ENCODE measurements around the gene SECTM1. TPM values are rescaled to one million over a fixed set of nuclear protein-coding genes. Genes with fewer than 3 reads are reported as not detected.
A peak's percentile ranks its signal among the peaks of the same experiment; 100 is the strongest.

SECTM1 gene
- total and polyA plus RNA-seq, 9 of the 15 experiments (the other 6 are each of a cell fraction or from before 2014, with no cell fraction given), result 0.11 to 0.46 (median 0.18) TPM; not detected in 6

GRCh38 chr17:82345151-82345976 is 11.8 kb upstream of the SECTM1 start (continued):
- peak; percentile 83 for TF ChIP-seq TFAP4 (CRISPR knock-in tag; IDR thresholded peaks at IDR 0.05; ENCODE audit: borderline replicate concordance)
- peak; percentile 80; the same call in 1 of the 2 replicates for TF ChIP-seq CREB1 (IDR thresholded peaks at IDR 0.05)
- TF ChIP-seq CREB1 (CRISPR knock-in tag; IDR thresholded peaks at IDR 0.05), result peak; percentile 65
- TF ChIP-seq POLR2AphosphoS5 (IDR thresholded peaks at IDR 0.05; ENCODE audit: control insufficient read depth, insufficient read depth, low read depth, low read length), result peak; percentile 97
- TF ChIP-seq TEAD1 (CRISPR knock-in tag; IDR thresholded peaks at IDR 0.05), result peak in 1 of 2 experiments; percentile 72; a peak in 2 of 4 replicates
- TF ChIP-seq SNRNP70 (optimal IDR thresholded peaks at IDR 0.05; ENCODE audit: low read depth, low read length), result no peak
- TF ChIP-seq ZNF644 (tag; IDR thresholded peaks at IDR 0.05; ENCODE audit: low read depth), result peak; percentile 66; the same call in 1 of the 2 replicates
- TF ChIP-seq THRAP3 (IDR thresholded peaks at IDR 0.05; ENCODE audit: borderline replicate concordance), result no peak
- no peak for TF ChIP-seq ZNF77 (CRISPR knock-in tag; IDR thresholded peaks at IDR 0.05)
- TF ChIP-seq ZNF347 (CRISPR knock-in tag; IDR thresholded peaks at IDR 0.05; ENCODE audit: low read depth), result no peak
- TF ChIP-seq MED1 (CRISPR knock-in tag; IDR thresholded peaks at IDR 0.05; ENCODE audit: borderline replicate concordance), result 0 out of 2 replicates have a peak, but pooled peaks have one; percentile 71
- no peak for TF ChIP-seq RUNX1 (IDR thresholded peaks at IDR 0.05; ENCODE audit: low read depth)
- no peak for TF ChIP-seq EHMT2 (IDR thresholded peaks at IDR 0.05)
- peak; percentile 69; the same call in 1 of the 2 replicates for TF ChIP-seq TSHZ1 (CRISPR knock-in tag; IDR thresholded peaks at IDR 0.05)
- TF ChIP-seq YBX1 (IDR thresholded peaks at IDR 0.05), result no peak
- TF ChIP-seq ETV6 (IDR thresholded peaks at IDR 0.05; ENCODE audit: borderline replicate concordance in 1 of 2, low read depth in 2 of 2, low read length in 1 of 2), result peak in 1 of 2 experiments; percentile 56; a peak in 1 of 4 replicates
- no peak for TF ChIP-seq ETV6 (CRISPR knock-in tag; IDR thresholded peaks at IDR 0.05; ENCODE audit: borderline replicate concordance)
- TF ChIP-seq ZNF695 (CRISPR knock-in tag; IDR thresholded peaks at IDR 0.05), result no peak
- no peak for TF ChIP-seq SMARCB1 (IDR thresholded peaks at IDR 0.05; ENCODE audit: insufficient read length, low read depth)
- TF ChIP-seq, protein P1, sequence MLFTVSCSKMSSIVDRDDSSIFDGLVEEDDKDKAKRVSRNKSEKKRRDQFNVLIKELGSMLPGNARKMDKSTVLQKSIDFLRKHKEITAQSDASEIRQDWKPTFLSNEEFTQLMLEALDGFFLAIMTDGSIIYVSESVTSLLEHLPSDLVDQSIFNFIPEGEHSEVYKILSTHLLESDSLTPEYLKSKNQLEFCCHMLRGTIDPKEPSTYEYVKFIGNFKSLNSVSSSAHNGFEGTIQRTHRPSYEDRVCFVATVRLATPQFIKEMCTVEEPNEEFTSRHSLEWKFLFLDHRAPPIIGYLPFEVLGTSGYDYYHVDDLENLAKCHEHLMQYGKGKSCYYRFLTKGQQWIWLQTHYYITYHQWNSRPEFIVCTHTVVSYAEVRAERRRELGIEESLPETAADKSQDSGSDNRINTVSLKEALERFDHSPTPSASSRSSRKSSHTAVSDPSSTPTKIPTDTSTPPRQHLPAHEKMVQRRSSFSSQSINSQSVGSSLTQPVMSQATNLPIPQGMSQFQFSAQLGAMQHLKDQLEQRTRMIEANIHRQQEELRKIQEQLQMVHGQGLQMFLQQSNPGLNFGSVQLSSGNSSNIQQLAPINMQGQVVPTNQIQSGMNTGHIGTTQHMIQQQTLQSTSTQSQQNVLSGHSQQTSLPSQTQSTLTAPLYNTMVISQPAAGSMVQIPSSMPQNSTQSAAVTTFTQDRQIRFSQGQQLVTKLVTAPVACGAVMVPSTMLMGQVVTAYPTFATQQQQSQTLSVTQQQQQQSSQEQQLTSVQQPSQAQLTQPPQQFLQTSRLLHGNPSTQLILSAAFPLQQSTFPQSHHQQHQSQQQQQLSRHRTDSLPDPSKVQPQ (CRISPR knock-in tag; IDR thresholded peaks at IDR 0.05; ENCODE audit: borderline replicate concordance), result no peak
- TF ChIP-seq STAT5A (IDR thresholded peaks at IDR 0.05; ENCODE audit: borderline replicate concordance, low read length), result peak; percentile 94
- TF ChIP-seq HDAC1 (IDR thresholded peaks at IDR 0.05), result peak in 1 of 2 experiments; percentile 89; a peak in 2 of 4 replicates
